Right cardiac atrium (tissue), 5 donors: ENCODE measurements around the gene C1S. TPM values are rescaled to one million over a fixed set of nuclear protein-coding genes. Genes with fewer than 3 reads are reported as not detected.
A peak's percentile ranks its signal among the peaks of the same experiment; 100 is the strongest.

Experiments used
- ATAC-seq, 2 donors: fragments of 200-7000 bp; cut with Tn5 transposase; one replicate each; pipeline versions ENCODE4 v1.8.0 to v1.9.1; 2020; ENCODE audit warnings: moderate library complexity in 2 of 2, mild to moderate bottlenecking in 1 of 2
- DNase-seq, 3 donors: peaks; one replicate each; pipeline ENCODE4 v3.0.0-alpha.2; 2020
- H3K27ac ChIP-seq: one replicate; pipeline ENCODE4 v1.5.1; 2013; ENCODE audit warnings: mild to moderate bottlenecking, low read length, control low read depth, moderate library complexity
- H3K27me3 ChIP-seq: one replicate; pipeline ENCODE4 v1.6.1; 2013; ENCODE audit not compliant: control insufficient read depth, insufficient read depth
- H3K4me1 ChIP-seq: one replicate; pipeline ENCODE4 v1.6.1; 2013; ENCODE audit warnings: low read length; ENCODE audit not compliant: control insufficient read depth, insufficient read depth
- H3K4me3 ChIP-seq: one replicate; pipeline ENCODE4 v1.5.1; 2013; ENCODE audit warnings: low read length, control low read depth
- H3K9me3 ChIP-seq: one replicate; pipeline ENCODE4 v1.6.1; 2013; ENCODE audit warnings: low read length; ENCODE audit not compliant: control insufficient read depth
- WGBS: extraction: QIAGEN DNeasy Blood & Tissue Kit; methylation state at CpG from one replicate; pipeline ENCODE4 v1.1.7; 2013; 5-methylcytosine and 5-hydroxymethylcytosine counted together
- intact Hi-C, 4 donors: fragments of 100-400 bp; cut with DNase I; formaldehyde crosslinking; loops; one replicate each; pipeline versions ENCODE4 v1.11.0 to v1.14.0; 2022 to 2023
- polyA plus RNA-seq: library from polyadenylated mRNA; stranded (reverse); fragments of 200-250 nt; gene quantifications from one replicate; pipeline ENCODE4 v1.2.3, GENCODE V29; 2013
- total RNA-seq, 4 donors: library from RNA; stranded (reverse); fragmentation: NEBNext Ultra II Directional; extraction: Animal tissue kit (Norgen Biotek cat#: 25700); gene quantifications; one replicate each; pipeline ENCODE4 v1.2.1, GENCODE V29; 2021
- donor health status: healthy with polysubstance abuse.
- donor health status: DM: no; HTN: yes; CAD: no.
- donor health status: DM: no; HTN: no; CAD: no.
- donor health status: DM: no; HTN: yes; CAD: no; lungs with severe emphysema.
- donor health status: DM: yes; HTN: yes; CAD: no.

Gene C1S
- total and polyA plus RNA-seq, 5 donors: 126 to 288 (median 232) TPM

- ATAC-seq (no peak), DNase-seq (no peak)
- H3K27me3 ChIP-seq: no peaks in the 10 kb centered on the region
- H3K4me1 ChIP-seq: no peaks in the 10 kb centered on the region
- no peak overlapping the region for H3K27ac ChIP-seq
- no peaks in the 10 kb centered on the region for H3K9me3 ChIP-seq
- intact Hi-C loops: no loop called here
- 70% methylated on average over 3 of the region's 3 CpGs for WGBS
- H3K4me3 ChIP-seq: no peak overlapping the region
Measured at GRCh38 chr12:7075939-7076338, 15.4 kb downstream of the C1S start.

- intact Hi-C loops: no loop called here
- ATAC-seq: no peak
Measured at GRCh38 chr12:7076493-7076892, 16.0 kb downstream of the C1S start.

DNA sequence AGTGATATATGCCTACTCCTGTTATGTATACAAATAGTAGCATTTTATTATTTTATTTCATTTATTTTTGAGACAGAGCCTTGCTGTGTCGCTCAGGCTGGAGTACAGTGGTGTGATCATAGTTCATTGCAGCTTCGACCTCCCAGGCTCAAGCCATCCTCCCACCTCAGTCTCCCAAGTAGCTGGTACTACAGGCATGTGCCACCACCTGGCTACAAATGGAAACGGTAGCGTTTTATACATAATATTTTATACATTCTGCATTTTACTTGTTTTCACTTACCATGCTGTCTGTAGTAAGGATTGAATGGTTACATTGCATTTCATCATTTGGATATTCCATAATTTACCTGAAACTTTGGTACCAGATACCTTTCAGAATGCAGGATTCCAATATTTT, 17.6 kb downstream of the C1S start:
- Histone ChIP-seq H3K9me3 (no peaks in the 10 kb centered on the region), H3K4me3 (no peak overlapping the region), H3K4me1 (no peaks in the 10 kb centered on the region), H3K27me3 (no peaks in the 10 kb centered on the region), H3K27ac (no peak overlapping the region)
- DNase-seq: no peak
- intact Hi-C loops: no loop called here
- no peak for ATAC-seq
- WGBS: 77% methylated on average over 4 of the region's 4 CpGs

More at GRCh38 chr12:7076493-7076892, 16.0 kb downstream of the C1S start:
- no peaks in the 10 kb centered on the region for H3K9me3 ChIP-seq
- DNase-seq: no peak
- H3K4me1 ChIP-seq: no peaks in the 10 kb centered on the region
- 91% methylated on average over 4 of the region's 4 CpGs for WGBS
- H3K4me3 ChIP-seq: no peak overlapping the region
- H3K27ac ChIP-seq: no peak overlapping the region
- no peaks in the 10 kb centered on the region for H3K27me3 ChIP-seq

DNA sequence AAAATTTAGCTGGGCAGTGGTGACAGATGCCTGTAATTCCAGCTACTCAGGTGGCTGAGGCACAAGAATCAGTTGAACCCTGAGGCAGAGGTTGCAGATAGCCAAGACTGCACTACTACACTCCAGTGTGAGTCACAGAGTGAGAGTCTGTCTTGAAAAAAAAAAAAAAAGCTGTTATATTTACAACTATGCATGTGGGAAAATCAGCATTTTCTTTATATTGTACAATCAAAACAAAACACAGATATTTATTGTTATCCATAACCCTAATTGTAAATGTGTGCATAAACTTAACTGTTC, 19.3 kb downstream of the C1S start:
- no peak overlapping the region for H3K4me3 ChIP-seq
- H3K27me3 ChIP-seq: no peaks in the 10 kb centered on the region
- no peaks in the 10 kb centered on the region for H3K4me1 ChIP-seq
- H3K27ac ChIP-seq: peak overlapping the region; percentile 50
- DNase-seq (no peak), ATAC-seq (peak; percentile 54 to 55)
- no peaks in the 10 kb centered on the region for H3K9me3 ChIP-seq
- intact Hi-C loops: no loop called here

DNA sequence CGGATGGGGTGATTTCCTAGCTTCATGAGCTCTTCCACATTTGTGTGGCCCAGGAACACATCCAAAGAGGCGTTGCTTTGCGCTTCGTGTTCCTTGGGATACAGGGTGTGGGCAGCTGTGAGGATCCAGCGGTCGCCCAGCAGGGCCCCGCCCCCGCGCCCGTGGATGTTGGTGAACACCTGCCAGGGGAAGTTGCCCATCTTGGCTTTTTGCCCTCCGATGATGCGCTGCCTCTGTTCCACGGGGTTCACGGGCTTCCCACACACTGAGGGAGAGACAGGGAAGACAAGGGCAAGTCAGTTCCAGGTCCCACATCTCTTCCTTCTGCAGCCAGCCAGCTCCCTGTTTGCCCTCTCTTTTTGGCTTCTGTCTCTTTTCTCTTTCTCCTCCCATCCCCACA, 20.5 kb downstream of the C1S start:
- Histone ChIP-seq H3K9me3 (no peaks in the 10 kb centered on the region), H3K4me1 (no peaks in the 10 kb centered on the region), H3K27me3 (no peaks in the 10 kb centered on the region), H3K4me3 (no peak overlapping the region), H3K27ac (no peak overlapping the region)
- intact Hi-C loops: no loop called here
- WGBS: 87% methylated on average over 14 of the region's 14 CpGs
- no peak for ATAC-seq
- peak in 1 of 3 donors; percentile 72 for DNase-seq

- intact Hi-C loops: no loop called here
- Histone ChIP-seq H3K4me3 (no peak overlapping the region), H3K27me3 (no peaks in the 10 kb centered on the region), H3K4me1 (no peaks in the 10 kb centered on the region), H3K9me3 (no peaks in the 10 kb centered on the region), H3K27ac (no peak overlapping the region)
- ATAC-seq: no peak
- DNase-seq: no peak
Measured at GRCh38 chr12:7083125-7083524, 22.6 kb downstream of the C1S start.

- no peak overlapping the region for H3K27ac ChIP-seq
- no peaks in the 10 kb centered on the region for H3K27me3 ChIP-seq
- H3K9me3 ChIP-seq: no peaks in the 10 kb centered on the region
- no peak for ATAC-seq
- H3K4me3 ChIP-seq: no peak overlapping the region
- 87% methylated on average over 11 of the region's 11 CpGs for WGBS
- intact Hi-C loops: no loop called here
- DNase-seq: no peak
- H3K4me1 ChIP-seq: no peaks in the 10 kb centered on the region
Measured at GRCh38 chr12:7089196-7089871, 28.8 kb downstream of the C1S start.

- DNase-seq: no peak
- Histone ChIP-seq H3K4me3 (no peak overlapping the region), H3K27me3 (no peaks in the 10 kb centered on the region), H3K9me3 (no peaks in the 10 kb centered on the region), H3K4me1 (no peaks in the 10 kb centered on the region), H3K27ac (no peak overlapping the region)
- 69% methylated on average over 16 of the region's 16 CpGs for WGBS
- ATAC-seq: no peak
- intact Hi-C loops: no loop called here
Measured at GRCh38 chr12:7090222-7090998, 29.9 kb downstream of the C1S start.

DNA sequence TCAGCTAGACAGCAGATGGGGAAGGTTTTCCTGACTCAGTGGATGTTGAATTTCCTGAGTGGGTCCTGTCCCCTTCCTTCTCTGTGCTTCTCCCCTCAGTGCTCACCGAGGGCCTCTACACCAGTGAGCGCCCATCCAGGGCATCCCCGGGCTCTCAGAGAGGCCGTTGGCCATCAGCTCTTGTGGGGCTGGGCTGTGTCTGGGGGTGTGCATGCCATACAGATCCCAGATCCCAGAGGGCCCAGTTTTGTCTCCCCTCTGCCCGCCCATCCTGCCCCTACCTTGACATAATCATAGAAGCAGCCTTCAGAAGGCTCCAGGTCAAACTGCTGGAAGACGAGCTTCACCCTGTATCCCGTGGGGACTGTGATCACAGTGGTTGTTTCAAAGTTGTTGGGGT, 30.7 kb downstream of the C1S start:
- intact Hi-C loops: no loop called here
- Histone ChIP-seq H3K27me3 (no peaks in the 10 kb centered on the region), H3K4me3 (peak overlapping the region; percentile 42), H3K27ac (no peak overlapping the region), H3K9me3 (no peaks in the 10 kb centered on the region), H3K4me1 (no peaks in the 10 kb centered on the region)
- ATAC-seq (no peak), DNase-seq (no peak)
- 78% methylated on average over 7 of the region's 7 CpGs for WGBS

- Histone ChIP-seq H3K27ac (peak overlapping the region; percentile 64), H3K4me1 (no peaks in the 10 kb centered on the region), H3K27me3 (no peaks in the 10 kb centered on the region), H3K9me3 (no peaks in the 10 kb centered on the region), H3K4me3 (peak overlapping the region; percentile 42)
- intact Hi-C loops: no loop called here
- 25% methylated on average over 10 of the region's 10 CpGs for WGBS
- ATAC-seq: peak; percentile 85
- DNase-seq: peak; percentile 73 to 86 (median 79)
Measured at GRCh38 chr12:7091660-7092228, 31.2 kb downstream of the C1S start.

DNA sequence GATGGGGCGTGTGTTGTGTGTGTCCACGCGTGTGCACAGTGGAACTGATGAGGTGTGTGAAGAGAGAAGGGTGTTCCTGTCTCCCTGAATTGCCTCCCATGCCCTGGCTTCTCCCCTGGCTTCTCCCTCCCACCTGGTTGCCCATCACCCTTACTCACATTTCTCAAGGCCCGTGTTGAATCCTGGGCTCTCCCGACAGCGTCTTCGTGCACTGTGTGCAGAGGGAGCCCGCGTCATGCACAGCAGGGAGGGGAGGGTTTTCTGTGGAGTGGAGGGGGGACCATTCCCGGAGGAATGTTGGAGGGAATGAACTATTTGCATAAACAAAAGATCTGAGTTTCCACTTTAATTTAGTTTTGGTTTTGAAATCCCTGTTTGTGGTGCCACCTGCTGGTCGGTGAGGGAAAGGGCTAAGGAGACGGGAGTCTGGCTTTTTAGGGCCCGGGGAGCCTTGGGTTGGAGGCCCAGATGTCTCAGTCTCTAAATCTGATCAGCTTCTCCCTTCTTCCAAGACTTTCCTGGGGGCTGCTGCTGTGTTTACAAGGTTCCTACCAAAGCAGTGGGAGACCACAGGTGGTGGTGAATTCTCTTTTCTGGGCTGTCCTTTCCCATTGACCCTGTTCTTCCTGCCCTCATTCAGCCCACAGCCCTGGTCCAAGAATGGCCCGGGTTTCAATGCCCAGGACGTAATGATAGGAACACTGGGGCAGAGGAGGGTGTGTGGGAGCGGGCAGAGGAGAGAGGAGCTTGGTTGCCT, 31.9 kb downstream of the C1S start, which contains the start of gene C1R:
C1R (minus strand) TSS at position 217 of the 757 bp plus-strand sequence; CDS start at position 160, 57 bp downstream.
- Histone ChIP-seq H3K27me3 (no peaks in the 10 kb centered on the region), H3K9me3 (no peaks in the 10 kb centered on the region), H3K4me1 (no peaks in the 10 kb centered on the region), H3K4me3 (peak within 1 kb of the TSS; percentile 42), H3K27ac (peak within 1 kb of the TSS; percentile 64)
- 20% methylated on average over 16 of the region's 16 CpGs for WGBS
- DNase-seq (peak; percentile 82 to 92 (median 90)), ATAC-seq (peak; percentile 85 to 89)
- intact Hi-C loops: no loop called here
